Suppressor macrophage treated with lipopolysaccharide for 1 hour (primary cell): Measurements from ENCODE around the gene NOXO1.
"Not testable (repeated sequence)": the region's sequence is repeated elsewhere in the genome, so short reads cannot be mapped to it uniquely, and the experiment has no call there.

Source experiments
- DNase-seq, 3 donors: peaks; one replicate each; pipeline ENCODE4 v3.0.0-alpha.2; 2020 to 2022

The NOXO1 gene

GRCh38 chr16:1981398-1981836 lies at the start of gene NOXO1:
NOXO1 (minus strand) TSS chr16:1981469; CDS start chr16:1981179, 290 bp downstream.
- peak in 1 of 3 donors; percentile 30 for DNase-seq

- DNase-seq: no peak
Observed at GRCh38 chr16:2030036-2030435, 48.8 kb upstream of the NOXO1 start.

GRCh38 chr16:2029350-2029749 lies 48.1 kb upstream of the NOXO1 start:
- no peak for DNase-seq

- no peak for DNase-seq
Observed at GRCh38 chr16:2028620-2029220, 47.5 kb upstream of the NOXO1 start.

GRCh38 chr16:2028146-2028545 lies 46.9 kb upstream of the NOXO1 start:
- DNase-seq: no peak

- DNase-seq: peak in 1 of 3 donors; percentile 48
Observed at GRCh38 chr16:2027024-2028010, 46.0 kb upstream of the NOXO1 start.

GRCh38 chr16:2026461-2027023 lies 45.3 kb upstream of the NOXO1 start, which contains the start of gene NHERF2:
NHERF2 (plus strand) TSS chr16:2026902; CDS start chr16:2027006, 104 bp downstream.
- DNase-seq: peak in 2 of 3 donors; percentile 51 to 70

GRCh38 chr16:2025878-2026460 lies 44.7 kb upstream of the NOXO1 start:
- DNase-seq: no peak

- DNase-seq: no peak
Observed at GRCh38 chr16:2025251-2025650, 44.0 kb upstream of the NOXO1 start.

- DNase-seq: no peak
Observed at GRCh38 chr16:2024032-2024420, 42.8 kb upstream of the NOXO1 start.

- peak; percentile 92 to 96 (median 96) for DNase-seq
Observed at GRCh38 chr16:2023092-2024031, 42.1 kb upstream of the NOXO1 start.

GRCh38 chr16:2022723-2023091 lies 41.4 kb upstream of the NOXO1 start:
- DNase-seq: peak in 2 of 3 donors; percentile 46 to 65

GRCh38 chr16:2019921-2020831 lies 38.9 kb upstream of the NOXO1 start:
- no peak for DNase-seq

- DNase-seq: peak in 1 of 3 donors; percentile 51
Observed at GRCh38 chr16:2019518-2019920, 38.2 kb upstream of the NOXO1 start, which contains the start of gene NPW. NPW (plus strand) TSS chr16:2019785.

GRCh38 chr16:2016407-2016922 lies 35.2 kb upstream of the NOXO1 start:
- DNase-seq: peak in 1 of 3 donors; percentile 36

- DNase-seq: no peak
Observed at GRCh38 chr16:2015947-2016208, 34.6 kb upstream of the NOXO1 start.

GRCh38 chr16:2015117-2015946 lies 34.1 kb upstream of the NOXO1 start:
- peak in 2 of 3 donors; percentile 37 to 49 for DNase-seq

- DNase-seq: no peak
Observed at GRCh38 chr16:2013527-2013926, 32.3 kb upstream of the NOXO1 start.

GRCh38 chr16:2011726-2012125 lies 30.5 kb upstream of the NOXO1 start:
- not testable (repeated sequence) for DNase-seq
